ENCODE measurements around the gene BEND6. TPM values are rescaled to one million over a fixed set of nuclear protein-coding genes. Genes with fewer than 3 reads are reported as not detected.

The BEND6 gene
- polyA plus RNA-seq, 3 donors, result 6.0 to 6.8 (median 6.0) TPM

Other genes with a start within 250 kb of the BEND6 start
- 10 to 100 TPM; 24.4 to 26.5 (median 25.3) TPM for gene KIAA1586, start 91.6 kb downstream of the BEND6 start, polyA plus RNA-seq (ENCODE audit: insufficient read length in 3 of 3)
- 10 to 100 TPM; 33.2 to 38.9 (median 35.4) TPM for gene ZNF451, start 135.1 kb downstream of the BEND6 start, polyA plus RNA-seq (ENCODE audit: insufficient read length in 3 of 3)
- gene BAG2, start 217.2 kb downstream of the BEND6 start, polyA plus RNA-seq (ENCODE audit: insufficient read length in 3 of 3), result 1 to 10 TPM; 4.9 to 5.9 (median 5.4) TPM

Measured in right renal cortex interstitium (tissue), 3 donors.